Mesenteric fat pad (tissue), 1 donor: ENCODE results near the gene DGAT2L6. TPM values are rescaled to one million over a fixed set of nuclear protein-coding genes. Genes with fewer than 3 reads are reported as not detected.

Experiments
- DNase-seq: peaks from one replicate; pipeline ENCODE4 v3.0.0-alpha.2; 2020; ENCODE audit warnings: low spot score
- long read RNA-seq: library from polyadenylated mRNA; unstranded; transcript quantifications from one replicate; pipeline ENCODE4 v2.0.0, GENCODE V29; 2020
- total RNA-seq: library from RNA; stranded (reverse); fragmentation: NEBNext Ultra II Directional; extraction: Animal tissue kit (Norgen Biotek cat#: 25700); gene quantifications from one replicate; pipeline ENCODE4 v1.2.1, GENCODE V29; 2021
- donor health status: DM: yes; HTN: yes; CAD: no.

The DGAT2L6 gene
- not detected for total RNA-seq
- long read RNA-seq, partial matches to known transcripts = 0 of 1 reads
- long read RNA-seq, other reads (novel, unspliced or antisense) = 1 of 1 reads

DNA sequence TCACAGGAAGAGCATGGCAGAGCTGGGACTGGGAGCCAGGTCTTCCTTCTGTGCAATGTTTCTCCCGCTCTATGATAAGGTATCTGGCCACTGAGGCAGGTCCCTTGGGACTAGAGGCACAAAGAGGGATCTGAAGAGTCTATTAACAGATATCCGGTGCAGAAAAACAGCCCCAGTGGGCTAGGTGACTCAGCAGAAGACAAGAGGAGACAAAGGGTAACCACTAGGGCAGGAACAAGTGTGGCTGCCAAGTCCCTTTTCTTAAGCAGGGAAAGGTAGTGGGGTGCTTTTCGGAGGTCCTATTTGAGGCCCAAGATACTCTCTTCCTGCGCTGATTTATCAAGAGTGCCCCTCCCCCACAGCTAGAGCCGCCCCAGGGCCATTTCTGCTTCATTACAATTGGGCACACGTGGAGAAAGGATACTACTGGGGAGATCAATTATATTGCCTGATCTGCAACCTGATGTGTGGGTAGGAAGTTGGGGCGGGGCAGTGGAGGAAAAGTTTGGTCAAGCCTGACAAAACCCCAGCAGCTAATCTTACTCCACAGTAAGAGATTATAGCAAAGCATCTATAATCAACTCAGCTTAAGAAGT lies at the start of gene DGAT2L6:
DGAT2L6 (plus strand) TSS at position 546 of the 596 bp plus-strand sequence. CDS start 100 bp downstream, outside the sequence.
- DNase-seq = no peak

GRCh38 chrX:70128071-70128470 lies 49.2 kb upstream of the DGAT2L6 start:
- DNase-seq = no peak

- no peak for DNase-seq
These were observed 47.5 kb upstream of the DGAT2L6 start for GRCh38 chrX:70129816-70130215.

GRCh38 chrX:70132224-70132623 lies 45.1 kb upstream of the DGAT2L6 start:
- no peak for DNase-seq

- DNase-seq = no peak
These were observed 44.4 kb upstream of the DGAT2L6 start for GRCh38 chrX:70132877-70133302.

GRCh38 chrX:70133303-70134115 lies 43.8 kb upstream of the DGAT2L6 start, which contains the start of gene IGBP1:
Gene IGBP1 (plus strand): TSS chrX:70133447. CDS start chrX:70133948, 501 bp downstream.
- peak; percentile 90 for DNase-seq

DNA sequence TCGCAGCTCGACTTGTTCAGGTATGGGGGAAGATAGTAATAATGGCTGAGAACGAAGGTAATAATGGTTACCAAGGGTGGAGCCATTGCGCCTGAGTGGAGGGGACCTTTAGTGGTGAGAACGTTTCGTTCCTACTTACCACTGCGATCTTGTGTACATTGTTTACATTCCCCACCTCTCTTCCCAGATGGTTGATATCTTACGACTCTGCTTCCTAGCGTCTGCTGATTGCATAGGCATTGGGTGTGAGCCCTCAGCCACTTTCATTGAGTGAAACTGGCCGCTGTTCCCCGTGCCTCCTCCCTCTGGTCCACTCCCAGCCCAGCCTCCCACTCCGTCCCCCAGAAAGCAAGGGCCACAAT lies 43.2 kb upstream of the DGAT2L6 start:
- no peak for DNase-seq

DNA sequence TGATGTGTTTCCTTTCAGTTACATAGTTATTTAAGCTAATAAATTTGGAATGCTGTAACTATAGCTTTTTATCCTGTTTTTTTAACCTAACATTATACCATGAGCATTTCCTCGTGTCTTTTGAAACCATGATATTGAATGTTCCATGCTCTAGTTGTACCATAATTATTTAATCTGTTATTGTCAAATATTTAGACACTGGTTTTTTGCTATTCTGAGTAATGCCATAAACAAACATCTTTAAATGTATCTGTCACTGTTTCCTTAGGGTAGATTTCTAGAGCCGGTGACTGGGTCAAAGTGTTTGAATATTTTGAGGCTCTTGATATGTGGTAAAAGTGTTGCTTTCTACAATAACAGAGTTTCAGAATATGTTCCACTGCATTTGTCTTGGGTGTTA lies 38.7 kb upstream of the DGAT2L6 start:
- DNase-seq = no peak

- no peak for DNase-seq
These were observed 37.5 kb upstream of the DGAT2L6 start for GRCh38 chrX:70139736-70140135.

GRCh38 chrX:70141373-70141772 lies 35.9 kb upstream of the DGAT2L6 start:
- DNase-seq = no peak

DNA sequence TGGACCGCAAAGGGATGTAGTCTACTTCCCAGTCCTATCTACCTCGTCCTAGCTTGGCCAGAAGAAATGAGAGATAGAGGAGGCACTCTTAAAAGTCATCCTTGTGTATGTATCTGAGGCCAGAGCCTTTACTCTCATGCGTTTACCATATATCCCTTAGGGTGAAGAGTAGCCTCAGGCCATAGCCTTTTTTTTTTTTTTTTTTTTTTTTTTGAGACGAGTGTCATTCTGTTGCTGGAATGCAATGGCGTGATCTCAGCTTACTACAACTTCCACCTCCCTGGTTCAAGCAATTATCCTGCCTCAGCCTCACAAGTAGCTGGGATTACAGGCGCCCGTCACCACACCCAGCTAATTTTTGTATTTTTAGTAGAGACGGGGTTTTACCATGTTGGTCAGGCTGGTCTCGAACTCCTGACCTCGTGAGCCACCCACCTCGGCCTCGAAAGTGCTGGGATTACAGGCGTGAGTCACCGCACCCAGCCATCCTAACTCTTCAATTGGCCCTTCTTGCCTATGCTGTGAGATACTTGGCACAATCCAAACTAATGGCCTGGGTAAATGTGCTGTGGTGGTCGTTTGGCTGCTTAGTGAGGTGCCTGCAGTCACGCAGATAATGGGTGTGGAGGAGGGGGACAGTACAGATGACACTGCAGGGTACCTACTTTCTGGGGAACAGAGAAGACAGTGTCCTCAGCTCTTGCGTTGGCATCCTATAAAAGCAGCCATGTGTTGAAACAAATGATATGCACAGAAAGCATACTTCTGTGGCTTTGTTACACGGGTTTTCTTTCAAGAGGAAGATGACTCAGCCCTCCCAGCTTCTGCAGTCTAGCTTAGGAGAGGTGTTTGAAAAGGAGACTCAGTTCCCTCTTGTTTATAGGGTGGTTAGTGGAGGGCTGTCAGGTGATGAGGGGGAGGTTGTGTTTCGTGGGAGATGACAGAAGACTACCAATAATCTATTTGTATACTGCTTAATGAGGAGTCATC lies 10.4 kb upstream of the DGAT2L6 start:
- no peak for DNase-seq

GRCh38 chrX:70168238-70169188 lies 8.8 kb upstream of the DGAT2L6 start:
- no peak for DNase-seq

- DNase-seq = no peak
These were observed 8.0 kb upstream of the DGAT2L6 start for GRCh38 chrX:70169281-70169680.

DNA sequence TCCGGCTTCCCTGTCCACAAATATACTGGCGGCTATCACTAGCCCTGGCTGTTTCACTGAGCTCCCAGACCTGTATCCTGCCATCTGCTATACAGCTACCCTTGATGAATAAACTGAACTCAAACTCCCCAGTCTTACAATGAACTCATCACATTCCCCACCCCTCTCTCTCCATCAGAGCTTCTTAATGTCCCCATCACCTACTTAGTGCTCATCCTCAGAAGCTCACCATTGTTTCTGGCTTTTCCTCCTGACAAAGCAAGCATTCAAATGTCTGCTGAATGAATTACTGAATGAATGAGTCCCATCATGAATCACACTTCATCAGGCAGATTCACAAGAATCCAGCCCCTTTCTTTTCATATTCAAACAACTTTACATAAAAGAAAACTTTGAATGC lies 5.7 kb upstream of the DGAT2L6 start:
- no peak for DNase-seq

DNA sequence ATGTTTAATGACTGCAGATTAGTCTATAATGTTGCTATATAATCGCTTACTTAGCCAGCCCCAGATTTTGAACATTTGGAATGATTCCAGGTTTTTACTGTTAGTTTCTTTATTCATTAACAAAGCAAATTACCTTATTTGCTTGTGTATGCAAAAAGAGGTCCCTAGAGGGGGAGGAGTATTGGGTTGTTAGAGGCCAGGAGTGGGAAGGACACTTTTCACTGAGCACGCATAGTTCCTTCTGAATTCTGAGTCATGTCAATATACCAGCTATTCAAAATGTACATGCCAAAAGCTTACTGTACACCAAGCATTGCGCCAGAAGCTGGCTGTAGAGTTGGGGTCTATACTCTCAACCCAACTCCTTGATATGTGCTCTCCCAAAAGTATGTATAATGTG lies 5.1 kb upstream of the DGAT2L6 start:
- no peak for DNase-seq

DNA sequence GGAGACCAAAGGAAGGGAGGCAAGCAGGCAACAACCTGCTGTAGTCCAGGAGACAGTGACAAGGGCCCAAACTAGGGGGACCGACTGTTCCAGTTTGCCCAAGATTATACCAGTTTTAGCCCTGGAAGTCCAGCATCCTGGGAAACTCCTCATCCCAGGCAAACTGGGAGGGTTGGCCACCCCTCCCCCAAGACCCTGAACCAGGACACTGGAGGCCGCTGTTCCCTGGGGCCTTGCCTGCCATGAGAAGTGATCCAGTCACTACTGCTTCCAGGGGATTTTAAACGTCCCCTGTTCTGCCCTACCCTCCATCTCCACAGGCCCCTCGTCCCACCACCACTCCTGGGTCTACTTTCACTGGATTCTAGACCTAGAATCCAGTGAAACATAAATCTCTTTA lies 4.3 kb upstream of the DGAT2L6 start:
- no peak for DNase-seq

DNA sequence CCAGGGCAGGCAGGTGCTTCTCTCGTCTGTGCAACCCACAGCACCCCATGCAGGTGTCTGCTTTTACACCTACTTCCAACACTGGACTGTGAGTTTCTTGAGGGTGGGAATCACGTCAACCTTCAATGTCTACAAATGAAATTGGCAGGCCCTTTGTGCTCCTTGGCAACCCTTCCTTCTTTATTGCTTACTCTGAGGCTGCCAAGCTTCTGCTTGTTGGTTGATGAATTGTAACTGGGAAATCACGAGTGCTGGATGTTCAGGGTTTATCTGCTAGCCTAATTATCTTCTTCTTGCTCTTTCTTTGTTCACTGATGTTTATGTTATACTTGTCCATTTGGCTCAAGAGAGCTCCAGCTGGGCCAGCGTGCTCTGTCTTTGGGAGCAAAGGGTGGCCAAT lies 2.5 kb upstream of the DGAT2L6 start:
- DNase-seq = no peak

- no peak for DNase-seq
These were observed 1.9 kb upstream of the DGAT2L6 start for GRCh38 chrX:70175338-70175737.

DNA sequence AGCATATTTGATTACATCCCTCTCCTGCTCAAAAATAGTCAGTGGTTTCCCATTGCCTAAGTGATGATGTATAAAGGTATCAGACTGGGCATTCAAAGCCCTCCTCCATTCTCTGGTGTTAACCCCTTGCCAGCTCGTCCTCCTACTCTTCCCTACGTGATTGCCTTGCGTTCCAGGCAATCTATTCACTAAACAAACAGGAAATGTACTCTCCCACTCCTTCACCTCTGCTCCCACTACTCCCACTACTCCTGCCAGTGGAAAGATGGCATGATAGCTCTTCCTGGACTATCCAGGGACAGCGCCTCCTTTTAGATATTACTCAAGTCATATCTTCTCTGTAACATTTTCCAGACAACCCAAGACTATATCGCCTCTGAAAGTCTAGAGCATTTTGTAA lies 5.8 kb downstream of the DGAT2L6 start:
- DNase-seq = no peak

- DNase-seq = no peak
These were observed 12.9 kb downstream of the DGAT2L6 start for GRCh38 chrX:70190225-70190624.
